Esophagus mucosa (tissue), 1 donor: Measurements from ENCODE around the gene MRPL43. TPM values are rescaled to one million over a fixed set of nuclear protein-coding genes. Genes with fewer than 3 reads are reported as not detected.

Experiments
- ATAC-seq: fragments of 200-7000 bp; cut with Tn5 transposase; one replicate; pipeline ENCODE4 v1.9.1; 2020
- total RNA-seq: library from RNA; stranded (reverse); gene quantifications from one replicate; pipeline ENCODE4 v1.2.4, GENCODE V29; 2023
- donor health status: DM: yes; HTN: yes; CAD: no.

Gene MRPL43
- total RNA-seq, 1 donor from 2014 or later: 72.7 TPM

- ATAC-seq: no peak
These were observed 15.2 kb upstream of the MRPL43 start for GRCh38 chr10:101002456-101002855.

- no peak for ATAC-seq
These were observed 14.3 kb upstream of the MRPL43 start for GRCh38 chr10:101001659-101002035.

GRCh38 chr10:101000915-101001658, 13.8 kb upstream of the MRPL43 start:
- peak; percentile 6 for ATAC-seq

GRCh38 chr10:101000127-101000914, 13.0 kb upstream of the MRPL43 start:
- ATAC-seq: no peak

GRCh38 chr10:100999742-101000126, 12.4 kb upstream of the MRPL43 start, which contains the start of gene LZTS2:
LZTS2 (plus strand) TSS chr10:100999808; CDS start chr10:101002539, 2,731 bp downstream.
- peak; percentile 56 for ATAC-seq

GRCh38 chr10:100998991-100999741, 11.9 kb upstream of the MRPL43 start:
- peak; percentile 61 for ATAC-seq

- peak; percentile 49 for ATAC-seq
These were observed 11.1 kb upstream of the MRPL43 start for GRCh38 chr10:100998183-100998990.

- ATAC-seq: peak; percentile 60
These were observed 10.3 kb upstream of the MRPL43 start for GRCh38 chr10:100997360-100998182.

GRCh38 chr10:100996678-100997359, 9.5 kb upstream of the MRPL43 start:
- peak; percentile 25 for ATAC-seq

- ATAC-seq: no peak
These were observed 7.9 kb upstream of the MRPL43 start for GRCh38 chr10:100995181-100995580.

- no peak for ATAC-seq
These were observed 6.8 kb upstream of the MRPL43 start for GRCh38 chr10:100993986-100994708.

GRCh38 chr10:100989088-100989487, 1.8 kb upstream of the MRPL43 start:
- no peak for ATAC-seq

GRCh38 chr10:100988166-100988565, 869 bp upstream of the MRPL43 start:
- ATAC-seq: no peak

GRCh38 chr10:100987685-100988049, 370 bp upstream of the MRPL43 start:
- no peak for ATAC-seq

- peak; percentile 5 for ATAC-seq
These were observed 710 bp downstream of the MRPL43 start for GRCh38 chr10:100986623-100986951.

- ATAC-seq: no peak
These were observed 2.0 kb downstream of the MRPL43 start for GRCh38 chr10:100985336-100985735.

- no peak for ATAC-seq
These were observed 2.6 kb downstream of the MRPL43 start for GRCh38 chr10:100984672-100985177.

- no peak for ATAC-seq
These were observed 3.2 kb downstream of the MRPL43 start for GRCh38 chr10:100983868-100984671.
